PC-3 (cell line): ENCODE results near the gene RRM2. TPM values are rescaled to one million over a fixed set of nuclear protein-coding genes. Genes with fewer than 3 reads are reported as not detected.

ENCODE experiments used
- ATAC-seq: fragments of 200-7000 bp; cut with Tn5 transposase; 2 replicates; pipeline ENCODE4 v1.9.1; 2020; ENCODE audit warnings: mild to moderate bottlenecking, moderate library complexity
- BruUV-seq: library from RNA; stranded (reverse); fragments of 400-500 nt; replicated peaks from 2 replicates; lab custom pipeline; 2021; lab: Mats Ljungman, UMichigan
- CTCF ChIA-PET: fragments of 300-600 bp; sonication (Branson Sonifier 250); formaldehyde crosslinking; loops from one replicate; lab custom pipeline; 2022; ENCODE audit warnings: antibody characterized with exemption; lab: Charles Lee
- POLR2A ChIA-PET: fragments of 300-600 bp; sonication (Branson Sonifier 250); formaldehyde crosslinking; loops from one replicate; lab custom pipeline; 2022; ENCODE audit warnings: antibody characterized with exemption; ENCODE audit not compliant: unreplicated experiment; lab: Charles Lee
- DNase-seq: peaks from one replicate; pipeline ENCODE4 v3.0.0-alpha.2; 2015
- H2AFZ ChIP-seq: fragments of 300-600 bp; sonication (generic); 2 replicates; pipeline ENCODE4 v1.6.0; 2016; ENCODE audit warnings: antibody characterized with exemption, low read length
- H3F3A ChIP-seq: fragments of 300-600 bp; sonication (generic); one replicate; pipeline ENCODE4 v1.6.0; 2017; ENCODE audit warnings: antibody characterized with exemption, low read length, control low read depth, mild to moderate bottlenecking; ENCODE audit not compliant: unreplicated experiment
- H3K27ac ChIP-seq: fragments of 300-600 bp; sonication (generic); 2 replicates; pipeline ENCODE4 v1.5.1; 2016; ENCODE audit warnings: mild to moderate bottlenecking, low read length
- H3K27me3 ChIP-seq: fragments of 300-600 bp; sonication (generic); 2 replicates; pipeline ENCODE4 v1.6.1; 2016; ENCODE audit warnings: low read length, mixed read lengths
- H3K36me3 ChIP-seq: fragments of 300-600 bp; sonication (generic); 2 replicates; pipeline ENCODE4 v1.6.1; 2016; ENCODE audit warnings: low read depth, mixed run types, low read length, mixed read lengths
- H3K4me1 ChIP-seq: fragments of 300-600 bp; sonication (generic); 2 replicates; pipeline ENCODE4 v1.5.1; 2016; ENCODE audit warnings: low read length; ENCODE audit not compliant: insufficient read depth
- H3K4me2 ChIP-seq: fragments of 300-600 bp; sonication (generic); 2 replicates; pipeline ENCODE4 v1.6.0; 2016; ENCODE audit warnings: low read length
- H3K4me3 ChIP-seq: fragments of 300-600 bp; sonication (generic); 2 replicates; pipeline ENCODE4 v1.5.1; 2016; ENCODE audit warnings: mild to moderate bottlenecking, low read length, mixed read lengths
- H3K79me2 ChIP-seq: fragments of 300-600 bp; sonication (generic); 2 replicates; pipeline ENCODE4 v1.6.1; 2017; ENCODE audit warnings: low read length, mixed read lengths
- H3K9ac ChIP-seq: fragments of 300-600 bp; sonication (generic); 2 replicates; pipeline ENCODE4 v1.6.0; 2016; ENCODE audit warnings: mild to moderate bottlenecking, low read length
- H3K9me2 ChIP-seq: fragments of 300-600 bp; sonication (generic); replicated peaks from 2 replicates; pipeline ENCODE4 v1.6.1; 2016; ENCODE audit warnings: mixed run types, low read length, mixed read lengths
- H3K9me3 ChIP-seq: fragments of 300-600 bp; sonication (generic); 2 replicates; pipeline ENCODE4 v1.6.1; 2016; ENCODE audit warnings: low read length, mixed read lengths
- H4K20me1 ChIP-seq: fragments of 300-600 bp; sonication (generic); 2 replicates; pipeline ENCODE4 v1.6.1; 2016; ENCODE audit warnings: low read length, mixed read lengths
- EZH2 ChIP-seq: fragments of 300-600 bp; sonication (generic); IDR thresholded peaks from one replicate; pipeline ENCODE4 v1.6.1; 2017; ENCODE audit warnings: antibody characterized with exemption, mild to moderate bottlenecking, low read length; ENCODE audit not compliant: unreplicated experiment
- EZH2phosphoT487 ChIP-seq: fragments of 300-600 bp; sonication (generic); IDR thresholded peaks from 2 replicates; pipeline ENCODE4 v1.6.1; 2018; ENCODE audit warnings: mild to moderate bottlenecking, antibody characterized with exemption, low read length, borderline replicate concordance
- intact Hi-C: fragments of 100-400 bp; cut with micrococcal nuclease; formaldehyde crosslinking; loops from 2 replicates; pipeline ENCODE4 v1.9.0; 2023
- total RNA-seq: library from RNA; depleted of rRNA; stranded (reverse); fragments of >200 nt; gene quantifications from 2 replicates; pipeline ENCODE4 v1.2.3, GENCODE V29; 2014
- TF ChIP-seq, protein P1 (sequence below): fragments of 300-600 bp; sonication (generic); conservative IDR thresholded peaks from 2 replicates; pipeline ENCODE4 v1.5.1; 2017; ENCODE audit warnings: antibody characterized with exemption, low read depth, mild to moderate bottlenecking, low read length

RRM2 gene
- total RNA-seq, 1 experiment from 2014 or later = 282 TPM

DNA sequence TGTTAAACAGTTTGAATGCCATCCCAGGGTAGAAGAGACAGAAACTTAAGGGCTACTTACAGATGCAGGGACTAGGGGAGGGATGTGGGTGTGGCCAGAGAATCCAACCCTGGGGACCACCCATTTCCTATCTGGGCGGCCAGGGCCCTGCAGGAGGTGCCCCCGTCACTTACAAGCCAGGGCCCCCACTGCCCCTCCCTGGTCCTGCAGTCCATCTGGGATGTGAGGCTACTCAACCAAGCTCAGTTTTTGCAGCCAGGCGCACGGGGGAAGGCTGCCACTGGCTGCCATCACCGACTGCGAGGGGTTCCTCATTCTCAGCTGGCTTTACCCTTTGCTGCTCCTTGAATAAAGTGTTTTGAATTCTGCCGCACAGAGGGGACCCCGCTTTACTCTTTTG lies 42.1 kb downstream of the RRM2 start:
- Histone ChIP-seq H3K4me3 (no peak overlapping the region), H3K36me3 (no peaks in the 10 kb centered on the region), H3K4me1 (peaks cover 9% of the 10 kb centered on the region; the same call in 1 of the 2 replicates), H3K9me3 (no peaks in the 10 kb centered on the region), H2AFZ (no peak overlapping the region), H4K20me1 (no peaks in the 10 kb centered on the region), H3K79me2 (no peaks in the 10 kb centered on the region), H3K9me2 (no peaks in the 10 kb centered on the region), H3K9ac (no peak overlapping the region), H3K27me3 (no peaks in the 10 kb centered on the region), H3F3A (no peaks in the 10 kb centered on the region), H3K4me2 (no peak overlapping the region), H3K27ac (no peak overlapping the region)
- TF ChIP-seq EZH2phosphoT487 = no peak
- TF ChIP-seq EZH2 = no peak
- TF ChIP-seq, protein P1, sequence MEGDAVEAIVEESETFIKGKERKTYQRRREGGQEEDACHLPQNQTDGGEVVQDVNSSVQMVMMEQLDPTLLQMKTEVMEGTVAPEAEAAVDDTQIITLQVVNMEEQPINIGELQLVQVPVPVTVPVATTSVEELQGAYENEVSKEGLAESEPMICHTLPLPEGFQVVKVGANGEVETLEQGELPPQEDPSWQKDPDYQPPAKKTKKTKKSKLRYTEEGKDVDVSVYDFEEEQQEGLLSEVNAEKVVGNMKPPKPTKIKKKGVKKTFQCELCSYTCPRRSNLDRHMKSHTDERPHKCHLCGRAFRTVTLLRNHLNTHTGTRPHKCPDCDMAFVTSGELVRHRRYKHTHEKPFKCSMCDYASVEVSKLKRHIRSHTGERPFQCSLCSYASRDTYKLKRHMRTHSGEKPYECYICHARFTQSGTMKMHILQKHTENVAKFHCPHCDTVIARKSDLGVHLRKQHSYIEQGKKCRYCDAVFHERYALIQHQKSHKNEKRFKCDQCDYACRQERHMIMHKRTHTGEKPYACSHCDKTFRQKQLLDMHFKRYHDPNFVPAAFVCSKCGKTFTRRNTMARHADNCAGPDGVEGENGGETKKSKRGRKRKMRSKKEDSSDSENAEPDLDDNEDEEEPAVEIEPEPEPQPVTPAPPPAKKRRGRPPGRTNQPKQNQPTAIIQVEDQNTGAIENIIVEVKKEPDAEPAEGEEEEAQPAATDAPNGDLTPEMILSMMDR = no peak
- intact Hi-C loops = no loop called here
- DNase-seq (no peak), ATAC-seq (no peak)
- BruUV-seq = no TSS peak
- ChIA-PET POLR2A (interaction anchor here (0.5 kb wide), 1 partner anchor 236 kb away, joined by 3 read pairs; no protein-coding TSS in a partner anchor), CTCF (no interaction called here)

DNA sequence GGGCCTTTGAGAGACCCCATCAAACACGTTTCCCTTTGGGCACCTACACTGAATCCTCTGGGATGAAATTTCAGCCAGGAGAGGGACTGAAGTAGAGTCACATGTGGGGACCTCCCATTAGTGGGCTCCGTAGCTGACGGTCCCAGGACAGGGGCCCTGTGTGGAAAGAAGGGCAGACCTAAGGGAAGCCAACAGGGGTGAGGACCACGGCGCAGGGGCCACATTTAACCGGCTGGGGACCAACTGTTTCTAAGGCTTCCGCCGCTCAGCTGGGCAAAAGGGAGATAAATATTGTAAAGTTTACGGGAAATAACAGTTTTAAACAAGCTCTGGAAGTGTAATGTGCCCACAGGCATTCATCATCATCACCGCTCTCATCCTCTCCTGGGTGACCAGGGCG lies 42.7 kb downstream of the RRM2 start:
- peaks cover 16% of the 10 kb centered on the region for H3K4me1 ChIP-seq
- ATAC-seq (no peak), DNase-seq (no peak)
- no peaks in the 10 kb centered on the region for H4K20me1 ChIP-seq
- no peak overlapping the region for H3K4me3 ChIP-seq
- intact Hi-C loops = no loop called here
- no peaks in the 10 kb centered on the region for H3K9me2 ChIP-seq
- no peaks in the 10 kb centered on the region for H3K36me3 ChIP-seq
- no peak overlapping the region for H3K9ac ChIP-seq
- H3K4me2 ChIP-seq = no peak overlapping the region
- no peaks in the 10 kb centered on the region for H3K79me2 ChIP-seq
- BruUV-seq = no TSS peak
- no peaks in the 10 kb centered on the region for H3K9me3 ChIP-seq
- H3K27ac ChIP-seq = no peak overlapping the region
- no peak overlapping the region for H2AFZ ChIP-seq
- TF ChIP-seq EZH2phosphoT487 = no peak
- TF ChIP-seq, protein P1 = no peak
- TF ChIP-seq EZH2 = no peak
- POLR2A ChIA-PET = no interaction called here
- H3F3A ChIP-seq = no peaks in the 10 kb centered on the region
- H3K27me3 ChIP-seq = no peaks in the 10 kb centered on the region
- CTCF ChIA-PET = no interaction called here

DNA sequence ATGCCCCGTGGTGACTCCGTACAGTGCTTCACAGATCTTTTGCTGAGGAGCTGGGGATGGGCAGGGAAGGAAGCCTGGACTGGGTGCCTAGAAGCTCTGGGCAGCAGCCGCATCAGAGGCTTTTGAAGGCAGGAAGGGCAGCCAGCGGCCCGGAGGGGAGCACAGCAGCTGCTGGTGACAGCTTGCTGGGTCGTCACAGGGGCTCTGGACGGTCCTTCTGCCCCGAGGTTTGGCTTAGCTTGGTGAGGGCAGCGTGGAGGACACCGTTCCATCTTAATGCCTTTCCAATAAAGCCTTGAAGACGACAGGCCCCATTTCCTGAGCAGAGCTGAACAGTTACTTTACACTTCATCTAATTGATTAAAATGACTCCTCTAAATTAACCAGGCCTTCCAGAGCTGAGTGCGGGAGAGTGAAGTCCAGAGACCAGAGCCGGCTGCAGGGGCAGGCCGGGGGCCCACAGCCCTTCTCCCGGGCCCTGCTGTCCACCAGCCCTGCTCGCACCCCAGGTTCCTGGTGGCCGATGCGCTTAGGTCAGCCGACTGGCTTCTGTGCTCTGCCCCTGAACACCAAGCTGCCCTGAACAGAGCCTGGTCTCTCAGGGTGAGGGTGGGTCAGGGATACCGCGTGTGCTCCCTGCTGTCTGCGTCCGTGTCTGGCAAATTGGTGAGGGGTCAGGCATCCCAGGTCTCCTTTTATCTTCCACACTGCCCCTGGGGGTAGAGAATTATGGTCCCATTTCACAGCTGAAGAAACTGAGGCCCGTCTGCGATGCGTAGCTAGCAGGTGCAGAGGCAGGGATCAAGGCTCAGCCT lies 43.5 kb downstream of the RRM2 start:
- TF ChIP-seq EZH2 (no peak), EZH2phosphoT487 (no peak)
- TF ChIP-seq, protein P1 = no peak
- ChIA-PET POLR2A (no interaction called here), CTCF (no interaction called here)
- no peaks in the 10 kb centered on the region for H3K9me2 ChIP-seq
- no peak overlapping the region for H3K4me2 ChIP-seq
- no peaks in the 10 kb centered on the region for H4K20me1 ChIP-seq
- H3K27ac ChIP-seq = no peak overlapping the region
- DNase-seq = no peak
- no peak for ATAC-seq
- no TSS peak for BruUV-seq
- H3K27me3 ChIP-seq = no peaks in the 10 kb centered on the region
- H3K36me3 ChIP-seq = no peaks in the 10 kb centered on the region
- peaks cover 19% of the 10 kb centered on the region for H3K4me1 ChIP-seq
- intact Hi-C loops = no loop called here
- H3K9me3 ChIP-seq = no peaks in the 10 kb centered on the region
- H3K9ac ChIP-seq = no peak overlapping the region
- H3K79me2 ChIP-seq = no peaks in the 10 kb centered on the region
- H3K4me3 ChIP-seq = no peak overlapping the region
- H2AFZ ChIP-seq = no peak overlapping the region
- H3F3A ChIP-seq = no peaks in the 10 kb centered on the region
